NT2/D1 (cell line): ENCODE data around the gene SS18.

ENCODE experiments used
- YY1 ChIP-seq: IDR thresholded peaks from 2 replicates; pipeline ENCODE4 v1.6.1; 2011; ENCODE audit not compliant: insufficient read length, insufficient read depth
- ZNF274 ChIP-seq: IDR thresholded peaks from 2 replicates; pipeline ENCODE4 v1.6.1; 2011; ENCODE audit warnings: mild to moderate bottlenecking, low read depth, low read length

DNA sequence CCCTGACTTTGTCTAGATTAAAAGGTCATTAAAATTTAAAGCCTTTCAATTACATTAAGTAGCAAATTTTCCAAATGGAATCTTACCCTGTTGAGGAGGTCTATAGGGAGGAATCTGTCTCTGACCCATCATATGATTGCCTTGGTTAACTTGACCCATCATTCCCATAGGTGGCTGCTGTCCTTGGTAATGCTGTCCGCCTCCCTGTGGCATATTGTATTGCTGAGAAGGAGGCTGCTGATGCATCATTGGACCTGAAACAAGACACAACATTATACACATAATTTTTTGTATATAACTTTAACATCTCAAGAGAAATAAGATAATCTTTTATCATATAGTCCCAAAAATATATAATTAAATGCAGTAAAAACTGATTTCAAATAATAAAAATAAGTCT is 51.2 kb downstream of the SS18 start:
- no peak for TF ChIP-seq YY1
- no peak for TF ChIP-seq ZNF274
